ENCODE data around the gene MPHOSPH6. TPM values are rescaled to one million over a fixed set of nuclear protein-coding genes. Genes with fewer than 3 reads are reported as not detected.
"Not testable (repeated sequence)": the region's sequence is repeated elsewhere in the genome, so short reads cannot be mapped to it uniquely, and the experiment has no call there.

Gene MPHOSPH6
- total RNA-seq, 1 donor from 2014 or later = 24.3 TPM

- DNase-seq (no peak), ATAC-seq (no peak)
- Histone ChIP-seq H3K36me3 (peaks cover 33% of the 10 kb centered on the region), H3K9me3 (no peaks in the 10 kb centered on the region), H3K4me3 (no peak overlapping the region), H3K27ac (no peak overlapping the region), H3K4me1 (no peaks in the 10 kb centered on the region), H3K27me3 (ENCODE audit: low read depth) (no peaks in the 10 kb centered on the region)
- no peak for TF ChIP-seq CTCF (IDR thresholded peaks at IDR 0.05)
- intact Hi-C loops (cut with DNase I) = no loop called here
Observed at GRCh38 chr16:82147546-82147945, 22.5 kb downstream of the MPHOSPH6 start.

- no peaks in the 10 kb centered on the region for H3K4me1 ChIP-seq
- peaks cover 33% of the 10 kb centered on the region for H3K36me3 ChIP-seq
- no peak overlapping the region for H3K4me3 ChIP-seq
- no peaks in the 10 kb centered on the region for H3K27me3 ChIP-seq (ENCODE audit: low read depth)
- H3K9me3 ChIP-seq = no peaks in the 10 kb centered on the region
- H3K27ac ChIP-seq = no peak overlapping the region
- TF ChIP-seq CTCF (IDR thresholded peaks at IDR 0.05) = no peak
- intact Hi-C loops (cut with DNase I) = no loop called here
- DNase-seq (no peak), ATAC-seq (no peak)
Observed at GRCh38 chr16:82146957-82147356, 23.1 kb downstream of the MPHOSPH6 start.

GRCh38 chr16:82146556-82146955 lies 23.5 kb downstream of the MPHOSPH6 start:
- no peaks in the 10 kb centered on the region for H3K27me3 ChIP-seq (ENCODE audit: low read depth)
- no peaks in the 10 kb centered on the region for H3K4me1 ChIP-seq
- H3K36me3 ChIP-seq = peaks cover 33% of the 10 kb centered on the region
- TF ChIP-seq CTCF (IDR thresholded peaks at IDR 0.05) = no peak
- H3K27ac ChIP-seq = no peak overlapping the region
- DNase-seq (no peak), ATAC-seq (no peak)
- no peak overlapping the region for H3K4me3 ChIP-seq
- intact Hi-C loops (cut with DNase I) = no loop called here
- no peaks in the 10 kb centered on the region for H3K9me3 ChIP-seq

GRCh38 chr16:82139286-82139571 lies 30.8 kb downstream of the MPHOSPH6 start:
- H3K9me3 ChIP-seq; DNase-seq; H3K27ac ChIP-seq; intact Hi-C loops (cut with DNase I); H3K4me1 ChIP-seq; H3K4me3 ChIP-seq; ATAC-seq; H3K27me3 ChIP-seq (ENCODE audit: low read depth); H3K36me3 ChIP-seq: not testable (repeated sequence)

- no peak overlapping the region for H3K4me3 ChIP-seq
- H3K27ac ChIP-seq = no peak overlapping the region
- H3K9me3 ChIP-seq = no peaks in the 10 kb centered on the region
- no peaks in the 10 kb centered on the region for H3K4me1 ChIP-seq
- TF ChIP-seq CTCF (IDR thresholded peaks at IDR 0.05) = no peak
- H3K36me3 ChIP-seq = no peaks in the 10 kb centered on the region
- ATAC-seq (no peak), DNase-seq (no peak)
- no peaks in the 10 kb centered on the region for H3K27me3 ChIP-seq (ENCODE audit: low read depth)
- intact Hi-C loops (cut with DNase I) = no loop called here
Observed at GRCh38 chr16:82138478-82139285, 31.3 kb downstream of the MPHOSPH6 start.

- Histone ChIP-seq H3K4me1 (no peaks in the 10 kb centered on the region), H3K9me3 (no peaks in the 10 kb centered on the region), H3K27ac (no peak overlapping the region), H3K4me3 (no peak overlapping the region), H3K36me3 (no peaks in the 10 kb centered on the region), H3K27me3 (ENCODE audit: low read depth) (no peaks in the 10 kb centered on the region)
- no peak for TF ChIP-seq CTCF (IDR thresholded peaks at IDR 0.05)
- ATAC-seq = no peak
- DNase-seq = no peak
- intact Hi-C loops (cut with DNase I) = no loop called here
Observed at GRCh38 chr16:82137822-82138167, 32.2 kb downstream of the MPHOSPH6 start.
